Measurements from ENCODE around the gene KIRREL3.

KIRREL3 gene

GRCh38 chr11:126438691-126439090 lies 561.9 kb downstream of the KIRREL3 start:
- no peak for DNase-seq (ENCODE audit: low spot score)

- no peak for DNase-seq (ENCODE audit: low spot score)
Measured at GRCh38 chr11:126438272-126438671, 562.3 kb downstream of the KIRREL3 start.

- no peak for DNase-seq (ENCODE audit: low spot score)
Measured at GRCh38 chr11:126437731-126438130, 562.8 kb downstream of the KIRREL3 start.

GRCh38 chr11:126436209-126436755 lies 564.3 kb downstream of the KIRREL3 start:
- DNase-seq (ENCODE audit: low spot score) = no peak

GRCh38 chr11:126434950-126435335 lies 565.6 kb downstream of the KIRREL3 start:
- DNase-seq (ENCODE audit: low spot score) = no peak

- no peak for DNase-seq (ENCODE audit: low spot score)
Measured at GRCh38 chr11:126433989-126434949, 566.3 kb downstream of the KIRREL3 start.

- DNase-seq (ENCODE audit: low spot score) = no peak
Measured at GRCh38 chr11:126433244-126433846, 567.2 kb downstream of the KIRREL3 start.

- no peak for DNase-seq (ENCODE audit: low spot score)
Measured at GRCh38 chr11:126432525-126432924, 568.0 kb downstream of the KIRREL3 start.

- no peak for DNase-seq (ENCODE audit: low spot score)
Measured at GRCh38 chr11:126432065-126432461, 568.5 kb downstream of the KIRREL3 start.

- DNase-seq (ENCODE audit: low spot score) = peak; percentile 87
Measured at GRCh38 chr11:126431401-126432064, 569.0 kb downstream of the KIRREL3 start.

GRCh38 chr11:126430581-126431335 lies 569.8 kb downstream of the KIRREL3 start:
- DNase-seq (ENCODE audit: low spot score) = peak; percentile 60

- DNase-seq (ENCODE audit: low spot score) = no peak
Measured at GRCh38 chr11:126426820-126427749, 573.5 kb downstream of the KIRREL3 start.

- no peak for DNase-seq (ENCODE audit: low spot score)
Measured at GRCh38 chr11:126426106-126426505, 574.5 kb downstream of the KIRREL3 start.

GRCh38 chr11:126424471-126425039 lies 576.0 kb downstream of the KIRREL3 start:
- no peak for DNase-seq (ENCODE audit: low spot score)

- DNase-seq (ENCODE audit: low spot score) = no peak
Measured at GRCh38 chr11:126423743-126424142, 576.8 kb downstream of the KIRREL3 start.

- DNase-seq (ENCODE audit: low spot score) = peak; percentile 43
Measured at GRCh38 chr11:126423154-126423553, 577.4 kb downstream of the KIRREL3 start.

- DNase-seq (ENCODE audit: low spot score) = no peak
Measured at GRCh38 chr11:126422446-126422845, 578.1 kb downstream of the KIRREL3 start.

GRCh38 chr11:126421271-126421671 lies 579.3 kb downstream of the KIRREL3 start:
- no peak for DNase-seq (ENCODE audit: low spot score)

GRCh38 chr11:126420698-126421256 lies 579.8 kb downstream of the KIRREL3 start:
- DNase-seq (ENCODE audit: low spot score) = no peak
